H9 (cell line): Measurements from ENCODE around the gene HERC4. TPM values are rescaled to one million over a fixed set of nuclear protein-coding genes. Genes with fewer than 3 reads are reported as not detected.

Source experiments
- DNase-seq: peaks from one replicate; pipeline ENCODE4 v3.0.0-alpha.2; 2017
- H2AFZ ChIP-seq: one replicate; pipeline ENCODE4 v1.6.1; 2013; ENCODE audit warnings: mild to moderate bottlenecking, low read length, control low read depth, moderate library complexity
- H2AK5ac ChIP-seq: 2 replicates; pipeline ENCODE4 v1.6.1; 2013; ENCODE audit warnings: low read length, control low read depth, mixed read lengths; ENCODE audit not compliant: insufficient read length
- H2BK120ac ChIP-seq: one replicate; pipeline ENCODE4 v1.6.1; 2013; ENCODE audit warnings: low read depth, mild to moderate bottlenecking, low read length, control low read depth, inconsistent platforms; ENCODE audit not compliant: poor library complexity, severe bottlenecking
- H2BK12ac ChIP-seq: 2 replicates; pipeline ENCODE4 v1.6.1; 2013; ENCODE audit warnings: low read length, control low read depth, mixed read lengths, low read depth; ENCODE audit not compliant: insufficient read length
- H2BK15ac ChIP-seq: 2 replicates; pipeline ENCODE4 v1.6.1; 2013; ENCODE audit warnings: low read depth, low read length, control low read depth
- H2BK20ac ChIP-seq: one replicate; pipeline ENCODE4 v1.6.1; 2013; ENCODE audit warnings: low read depth, mild to moderate bottlenecking, low read length, control low read depth, inconsistent platforms; ENCODE audit not compliant: poor library complexity, severe bottlenecking
- H2BK5ac ChIP-seq: 2 replicates; pipeline ENCODE4 v1.6.1; 2013; ENCODE audit warnings: low read length, control low read depth, mixed read lengths; ENCODE audit not compliant: insufficient read length
- H3K14ac ChIP-seq: 2 replicates; pipeline ENCODE4 v1.6.1; 2013; ENCODE audit warnings: low read length, control low read depth; ENCODE audit not compliant: insufficient read depth
- H3K18ac ChIP-seq: 2 replicates; pipeline ENCODE4 v1.6.1; 2013; ENCODE audit warnings: low read depth, mild to moderate bottlenecking, mixed read lengths, low read length, control low read depth; ENCODE audit not compliant: insufficient read length
- H3K23ac ChIP-seq: 2 replicates; pipeline ENCODE4 v1.6.1; 2013; ENCODE audit warnings: low read length, control low read depth, mixed read lengths, low read depth; ENCODE audit not compliant: insufficient read length
- H3K23me2 ChIP-seq: 2 replicates; pipeline ENCODE4 v1.6.1; 2013; ENCODE audit warnings: low read depth, mild to moderate bottlenecking, mixed read lengths, low read length, control low read depth; ENCODE audit not compliant: insufficient read length, poor library complexity, severe bottlenecking
- H3K27ac ChIP-seq: 2 replicates; pipeline ENCODE4 v1.5.1; 2013; ENCODE audit warnings: low read length, control low read depth, mixed read lengths, low read depth; ENCODE audit not compliant: insufficient read length
- H3K27me3 ChIP-seq: 2 replicates; pipeline ENCODE4 v1.6.1; 2013; ENCODE audit warnings: low read length, control low read depth, inconsistent platforms; ENCODE audit not compliant: insufficient read depth
- H3K4ac ChIP-seq: 2 replicates; pipeline ENCODE4 v1.6.1; 2013; ENCODE audit warnings: low read depth, mild to moderate bottlenecking, control low read depth, inconsistent platforms, low read length, moderate library complexity
- H3K4me1 ChIP-seq: 2 replicates; pipeline ENCODE4 v1.6.1; 2013; ENCODE audit warnings: low read length, control low read depth, inconsistent platforms; ENCODE audit not compliant: insufficient read depth
- H3K4me2 ChIP-seq: 2 replicates; pipeline ENCODE4 v1.6.1; 2013; ENCODE audit warnings: low read length, control low read depth, mixed read lengths; ENCODE audit not compliant: insufficient read length, insufficient read depth
- H3K56ac ChIP-seq: 2 replicates; pipeline ENCODE4 v1.6.1; 2013; ENCODE audit warnings: low read depth, mild to moderate bottlenecking, mixed read lengths, low read length, control low read depth; ENCODE audit not compliant: insufficient read length
- H3K79me1 ChIP-seq: 2 replicates; pipeline ENCODE4 v1.6.1; 2013; ENCODE audit warnings: low read depth, mild to moderate bottlenecking, moderate library complexity, low read length, control low read depth, inconsistent platforms; ENCODE audit not compliant: insufficient read depth, poor library complexity, severe bottlenecking
- H3K79me2 ChIP-seq: 2 replicates; pipeline ENCODE4 v1.6.1; 2013; ENCODE audit warnings: low read length, control low read depth, inconsistent platforms; ENCODE audit not compliant: insufficient read depth
- H3K9ac ChIP-seq: 2 replicates; pipeline ENCODE4 v1.6.1; 2013; ENCODE audit warnings: low read length, control low read depth, mixed read lengths; ENCODE audit not compliant: insufficient read length; ENCODE audit errors: extremely low read depth
- H3K9me3 ChIP-seq: one replicate; pipeline ENCODE4 v1.6.1; 2013; ENCODE audit warnings: low read depth, low read length, inconsistent platforms; ENCODE audit not compliant: control insufficient read depth
- H3T11ph ChIP-seq: one replicate; pipeline ENCODE4 v1.6.1; 2013; ENCODE audit warnings: mild to moderate bottlenecking, low read length, control low read depth, inconsistent platforms
- H4K20me1 ChIP-seq: one replicate; pipeline ENCODE4 v1.6.1; 2013; ENCODE audit not compliant: control insufficient read depth, insufficient read length, insufficient read depth
- H4K5ac ChIP-seq: 2 replicates; pipeline ENCODE4 v1.6.1; 2013; ENCODE audit warnings: low read depth, mild to moderate bottlenecking, mixed read lengths, low read length, control low read depth; ENCODE audit not compliant: insufficient read length
- H4K8ac ChIP-seq: replicated peaks from 2 replicates; pipeline ENCODE4 v1.6.1; 2013; ENCODE audit warnings: low read length, control low read depth, mixed read lengths, low read depth; ENCODE audit not compliant: insufficient read length
- H4K91ac ChIP-seq: 2 replicates; pipeline ENCODE4 v1.6.1; 2013; ENCODE audit warnings: low read depth, mild to moderate bottlenecking, moderate library complexity, mixed read lengths, low read length, control low read depth; ENCODE audit not compliant: insufficient read length
- H3K27ac Mint-ChIP-seq, 3 experiments: 2 replicates in 2 of 3; 3 replicates in 1 of 3; pipeline ENCODE4 v1.8.0; 2020 to 2021; ENCODE audit warnings: mixed read lengths in 3 of 3, mild to moderate bottlenecking in 1 of 3, moderate library complexity in 1 of 3
- H3K27me3 Mint-ChIP-seq: 2 replicates; pipeline ENCODE4 v1.8.0; 2021; ENCODE audit warnings: low read depth, mild to moderate bottlenecking, moderate library complexity, mixed read lengths
- H3K36me3 Mint-ChIP-seq, 3 experiments: 2 replicates in 2 of 3; 3 replicates in 1 of 3; pipeline ENCODE4 v1.8.0; 2020 to 2021; ENCODE audit warnings: low read depth in 3 of 3, mixed read lengths in 3 of 3; ENCODE audit not compliant: insufficient read depth in 1 of 3
- H3K4me1 Mint-ChIP-seq, 2 experiments: 2 replicates each; pipeline ENCODE4 v1.8.0; 2020; ENCODE audit warnings: mixed read lengths in 2 of 2
- H3K4me3 Mint-ChIP-seq, 2 experiments: 2 replicates in 1 of 2; 3 replicates in 1 of 2; pipeline ENCODE4 v1.8.0; 2020 to 2021; ENCODE audit warnings: mild to moderate bottlenecking in 2 of 2, mixed read lengths in 2 of 2, moderate library complexity in 1 of 2
- H3K9me3 Mint-ChIP-seq, 2 experiments: 2 replicates in 1 of 2; 3 replicates in 1 of 2; pipeline ENCODE4 v1.8.0; 2020; ENCODE audit warnings: mild to moderate bottlenecking in 2 of 2, mixed read lengths in 2 of 2, moderate library complexity in 1 of 2
- CTCF ChIP-seq: fragments of 200-600 bp; sonication (generic); conservative IDR thresholded peaks from 3 replicates; pipeline ENCODE4 v1.8.0; 2021; ENCODE audit warnings: antibody characterized with exemption, mild to moderate bottlenecking
- WGBS: extraction: QIAGEN DNeasy Blood & Tissue Kit; methylation state at CpG from one replicate; pipeline ENCODE4 v1.1.7; 2013; ENCODE audit warnings: missing lambda C conversion rate, low lambda C conversion rate, mixed read lengths; ENCODE audit not compliant: insufficient read length; ENCODE audit errors: extremely low coverage; 5-methylcytosine and 5-hydroxymethylcytosine counted together
- total RNA-seq: library from RNA; stranded (reverse); gene quantifications from 2 replicates; pipeline ENCODE4 v1.2.1, GENCODE V29; 2021

The HERC4 gene
- total RNA-seq, 1 experiment from 2014 or later, result 24.5 TPM

GRCh38 chr10:68046642-68047041, 28.4 kb downstream of the HERC4 start:
- no peak overlapping the region for H3K4ac ChIP-seq
- H3K27ac ChIP-seq, result no peak overlapping the region
- H2BK5ac ChIP-seq, result no peak overlapping the region
- no peak for DNase-seq
- no peak overlapping the region for H3K4me2 ChIP-seq
- Mint-ChIP-seq H3K4me3 (no peak overlapping the region), H3K4me1 (peaks cover 13 to 17% of the 10 kb centered on the region in 2 experiments), H3K9me3 (peaks cover 0 to 2% of the 10 kb centered on the region in 2 experiments; a peak in 1 of 5 replicates), H3K36me3 (peaks cover 7 to 13% (median 7%) of the 10 kb centered on the region in 3 experiments; a peak in 3 of 7 replicates), H3K27ac (peak overlapping the region in 2 of 3 experiments; percentile 46 to 59; a peak in 4 of 7 replicates), H3K27me3 (no peaks in the 10 kb centered on the region)
- H3K9me3 ChIP-seq, result no peaks in the 10 kb centered on the region
- H3K14ac ChIP-seq, result no peak overlapping the region
- H3K23ac ChIP-seq, result no peak overlapping the region
- H2BK20ac ChIP-seq, result no peak overlapping the region
- H2AK5ac ChIP-seq, result no peak overlapping the region
- no peak overlapping the region for H2BK12ac ChIP-seq
- H3K9ac ChIP-seq, result no peak overlapping the region
- H3T11ph ChIP-seq, result no peak overlapping the region
- H3K56ac ChIP-seq, result no peak overlapping the region
- H4K8ac ChIP-seq, result no peak overlapping the region
- H4K20me1 ChIP-seq, result no peaks in the 10 kb centered on the region
- no peak overlapping the region for H2AFZ ChIP-seq
- WGBS, result no CpG with 5 or more reads among the region's 5 CpGs
- no peaks in the 10 kb centered on the region for H3K79me2 ChIP-seq
- H4K5ac ChIP-seq, result no peak overlapping the region
- H2BK120ac ChIP-seq, result no peak overlapping the region
- H3K23me2 ChIP-seq, result no peaks in the 10 kb centered on the region
- no peaks in the 10 kb centered on the region for H3K4me1 ChIP-seq
- H2BK15ac ChIP-seq, result no peak overlapping the region
- H3K18ac ChIP-seq, result no peak overlapping the region
- H3K79me1 ChIP-seq, result peaks cover 4% of the 10 kb centered on the region
- no peak for TF ChIP-seq CTCF
- no peak overlapping the region for H4K91ac ChIP-seq
- no peaks in the 10 kb centered on the region for H3K27me3 ChIP-seq
